HG02763 (cell line): ENCODE data around the gene LYZL1.
"Not testable (repeated sequence)": the region's sequence is repeated elsewhere in the genome, so short reads cannot be mapped to it uniquely, and the experiment has no call there.

Experiments used
- ATAC-seq: cut with Tn5 transposase; IDR thresholded peaks from one replicate; pipeline ENCODE4 v1.9.1; 2021; ENCODE audit warnings: mild to moderate bottlenecking, moderate library complexity; ENCODE audit not compliant: unreplicated experiment

The LYZL1 gene

GRCh38 chr10:29304264-29304994 is 15.6 kb downstream of the LYZL1 start:
- no peak for ATAC-seq

- no peak for ATAC-seq
Measured at GRCh38 chr10:29304995-29305335, 16.1 kb downstream of the LYZL1 start.

- no peak for ATAC-seq
Measured at GRCh38 chr10:29306688-29307087, 17.8 kb downstream of the LYZL1 start.

GRCh38 chr10:29308142-29308541 is 19.3 kb downstream of the LYZL1 start:
- ATAC-seq = not testable (repeated sequence)

GRCh38 chr10:29309465-29309864 is 20.6 kb downstream of the LYZL1 start:
- no peak for ATAC-seq

- ATAC-seq = not testable (repeated sequence)
Measured at GRCh38 chr10:29310463-29310862, 21.6 kb downstream of the LYZL1 start.

GRCh38 chr10:29313071-29313470 is 24.2 kb downstream of the LYZL1 start:
- no peak for ATAC-seq

GRCh38 chr10:29314726-29315125 is 25.9 kb downstream of the LYZL1 start:
- no peak for ATAC-seq

- ATAC-seq = no peak
Measured at GRCh38 chr10:29315814-29316213, 26.9 kb downstream of the LYZL1 start.

- no peak for ATAC-seq
Measured at GRCh38 chr10:29316308-29317026, 27.6 kb downstream of the LYZL1 start.

- ATAC-seq = no peak
Measured at GRCh38 chr10:29317027-29317420, 28.2 kb downstream of the LYZL1 start.

- ATAC-seq = no peak
Measured at GRCh38 chr10:29317423-29318021, 28.7 kb downstream of the LYZL1 start.

- ATAC-seq = not testable (repeated sequence)
Measured at GRCh38 chr10:29318141-29319071, 29.5 kb downstream of the LYZL1 start.

GRCh38 chr10:29319205-29319781 is 30.4 kb downstream of the LYZL1 start:
- no peak for ATAC-seq

- ATAC-seq = not testable (repeated sequence)
Measured at GRCh38 chr10:29320680-29321121, 31.8 kb downstream of the LYZL1 start.

GRCh38 chr10:29321656-29322055 is 32.8 kb downstream of the LYZL1 start:
- ATAC-seq = no peak

- no peak for ATAC-seq
Measured at GRCh38 chr10:29322918-29323317, 34.0 kb downstream of the LYZL1 start.

GRCh38 chr10:29323367-29323766 is 34.5 kb downstream of the LYZL1 start:
- no peak for ATAC-seq

GRCh38 chr10:29324220-29324841 is 35.5 kb downstream of the LYZL1 start:
- no peak for ATAC-seq

- ATAC-seq = no peak
Measured at GRCh38 chr10:29326299-29326698, 37.4 kb downstream of the LYZL1 start.
